Common myeloid progenitor, CD34-positive (primary cell): ENCODE results near the gene DCAF7.

Source experiments
- CTCF ChIA-PET: fragments of 350-600 bp; sonication (Branson Sonifier 250); formaldehyde crosslinking; loops from one replicate; lab custom pipeline; 2021; ENCODE audit warnings: antibody characterized with exemption; lab: Charles Lee
- POLR2A ChIA-PET: fragments of 350-600 bp; sonication (Branson Sonifier 250); formaldehyde crosslinking; loops from one replicate; lab custom pipeline; 2021; ENCODE audit warnings: antibody characterized with exemption; lab: Charles Lee
- DNase-seq, 3 donors: peaks; one replicate each; pipeline versions ENCODE4 v3.0.0 to v3.0.0-alpha.2; 2013
- H3K27ac ChIP-seq, 2 experiments: 1 replicate in 1 of 2; 2 replicates in 1 of 2; pipeline ENCODE4 v1.7.0; 2013; ENCODE audit warnings: inconsistent platforms in 2 of 2, low read length in 2 of 2, mild to moderate bottlenecking in 2 of 2, low read depth in 1 of 2, moderate library complexity in 1 of 2; ENCODE audit not compliant: severe bottlenecking in 2 of 2, insufficient read depth in 1 of 2, poor library complexity in 1 of 2
- H3K27me3 ChIP-seq, 5 experiments: replicated peaks in 2 of 5; 1 replicate in 3 of 5; 2 replicates in 2 of 5; pipeline versions ENCODE4 v1.6.1 to v1.7.0; 2013; ENCODE audit warnings: low read length in 4 of 5, mild to moderate bottlenecking in 2 of 5, moderate library complexity in 2 of 5, inconsistent platforms in 1 of 5; ENCODE audit not compliant: insufficient read depth in 5 of 5, control insufficient read depth in 4 of 5
- H3K36me3 ChIP-seq, 4 experiments: 1 replicate in 2 of 4; 2 replicates in 2 of 4; pipeline versions ENCODE4 v1.6.1 to v1.7.0; 2013; ENCODE audit warnings: low read length in 3 of 4, control low read depth in 1 of 4, mild to moderate bottlenecking in 1 of 4; ENCODE audit not compliant: control insufficient read depth in 4 of 4, insufficient read depth in 4 of 4
- H3K4me1 ChIP-seq, 4 experiments: 1 replicate in 3 of 4; 2 replicates in 1 of 4; pipeline versions ENCODE4 v1.6.1 to v1.7.1; 2013; ENCODE audit warnings: low read length in 3 of 4, mild to moderate bottlenecking in 3 of 4, control low read depth in 1 of 4, inconsistent platforms in 1 of 4, moderate library complexity in 1 of 4; ENCODE audit not compliant: control insufficient read depth in 4 of 4, insufficient read depth in 4 of 4; ENCODE audit errors: control extremely low read depth in 1 of 4
- H3K4me3 ChIP-seq, 7 experiments: 1 replicate in 4 of 7; 2 replicates in 3 of 7; pipeline versions ENCODE4 v1.5.1 to v1.7.0; 2013; ENCODE audit warnings: mild to moderate bottlenecking in 7 of 7, low read length in 6 of 7, moderate library complexity in 6 of 7, inconsistent platforms in 2 of 7, low read depth in 2 of 7, control low read depth in 1 of 7; ENCODE audit not compliant: insufficient read depth in 4 of 7, control insufficient read depth in 1 of 7; ENCODE audit errors: extremely low read depth in 1 of 7
- H3K9me3 ChIP-seq, 5 experiments: 1 replicate in 4 of 5; 2 replicates in 1 of 5; pipeline versions ENCODE4 v1.6.1 to v1.7.1; 2013; ENCODE audit warnings: low read length in 4 of 5, mild to moderate bottlenecking in 2 of 5, inconsistent platforms in 1 of 5, low read depth in 1 of 5, moderate library complexity in 1 of 5; ENCODE audit not compliant: control insufficient read depth in 4 of 5, insufficient read depth in 2 of 5; ENCODE audit errors: control extremely low read depth in 1 of 5
- WGBS: methylation state at CpG from one replicate; pipeline ENCODE4 v1.1.5; 2013; ENCODE audit not compliant: insufficient coverage; 5-methylcytosine and 5-hydroxymethylcytosine counted together

Gene DCAF7

GRCh38 chr17:63622574-63623390 is 72.5 kb downstream of the DCAF7 start:
- H3K27ac ChIP-seq, result peak overlapping the region; percentile 58 to 68
- no peaks in the 10 kb centered on the region for H3K9me3 ChIP-seq
- no peaks in the 10 kb centered on the region for H3K27me3 ChIP-seq
- ChIA-PET CTCF (interaction anchor here (0.8 to 2.6 kb wide), 6 partner anchors 10 to 84 kb away, joined by 3 to 22 read pairs (median 4); partner anchors contain the start of gene TACO1), POLR2A (interaction anchor here (0.5 to 1.5 kb wide), 4 partner anchors 43 to 195 kb away, joined by 3 to 4 read pairs (median 4); no protein-coding TSS in a partner anchor)
- DNase-seq, result peak; percentile 52 to 73 (median 65)
- under 1% methylated on average over 98 of the region's 100 CpGs for WGBS
- peaks cover 14 to 40% (median 26%) of the 10 kb centered on the region in 4 experiments for H3K4me1 ChIP-seq
- H3K4me3 ChIP-seq, result peak overlapping the region; percentile 62 to 90 (median 81)
- no peaks in the 10 kb centered on the region for H3K36me3 ChIP-seq

- DNase-seq, result peak in 1 of 3 donors; percentile 28
- H3K36me3 ChIP-seq, result no peaks in the 10 kb centered on the region
- peak overlapping the region in 1 of 2 experiments; percentile 68 for H3K27ac ChIP-seq
- POLR2A ChIA-PET, result interaction anchor here (0.6 kb wide), 1 partner anchor 178 kb away, joined by 3 read pairs; the partner anchor contains the start of gene CYB561
- peaks cover 14 to 41% (median 26%) of the 10 kb centered on the region in 4 experiments for H3K4me1 ChIP-seq
- WGBS, result 42% methylated on average over 5 of the region's 7 CpGs
- no peaks in the 10 kb centered on the region for H3K9me3 ChIP-seq
- no peaks in the 10 kb centered on the region for H3K27me3 ChIP-seq
- peak overlapping the region in 6 of 7 experiments; percentile 77 to 90 (median 84) for H3K4me3 ChIP-seq
- CTCF ChIA-PET, result interaction anchor here (0.6 to 2.6 kb wide), 6 partner anchors 10 to 189 kb away, joined by 3 to 12 read pairs (median 4); no protein-coding TSS in a partner anchor
These were observed 73.7 kb downstream of the DCAF7 start for GRCh38 chr17:63623786-63624530.

- Histone ChIP-seq H3K27me3 (no peaks in the 10 kb centered on the region), H3K9me3 (no peaks in the 10 kb centered on the region), H3K4me3 (peak overlapping the region in 3 of 7 experiments; percentile 26 to 86 (median 32)), H3K36me3 (no peaks in the 10 kb centered on the region), H3K27ac (no peak overlapping the region), H3K4me1 (peaks cover 14 to 45% (median 27%) of the 10 kb centered on the region in 4 experiments)
- CTCF ChIA-PET, result interaction anchor here (1.0 to 2.6 kb wide), 5 partner anchors 13 to 77 kb away, joined by 3 to 12 read pairs (median 3); no protein-coding TSS in a partner anchor
- POLR2A ChIA-PET, result interaction anchor here (0.6 kb wide), 1 partner anchor 178 kb away, joined by 3 read pairs; the partner anchor contains the start of gene CYB561
- peak in 1 of 3 donors; percentile 30 for DNase-seq
- WGBS, result no CpG with 5 or more reads among the region's 1 CpG
These were observed 74.2 kb downstream of the DCAF7 start for GRCh38 chr17:63624531-63624880.

- ChIA-PET CTCF (interaction anchor here (1.0 to 2.6 kb wide), 7 partner anchors 9 to 39 kb away, joined by 3 to 12 read pairs (median 5); no protein-coding TSS in a partner anchor), POLR2A (no interaction called here)
- Histone ChIP-seq H3K27me3 (no peaks in the 10 kb centered on the region), H3K27ac (no peak overlapping the region), H3K36me3 (no peaks in the 10 kb centered on the region), H3K9me3 (no peaks in the 10 kb centered on the region), H3K4me3 (peak overlapping the region in 1 of 7 experiments; percentile 36), H3K4me1 (peaks cover 14 to 43% (median 24%) of the 10 kb centered on the region in 4 experiments)
- DNase-seq, result no peak
- WGBS, result 29% methylated on average over 1 of the region's 4 CpGs
These were observed 76.4 kb downstream of the DCAF7 start for GRCh38 chr17:63626551-63627180.

- Histone ChIP-seq H3K27me3 (no peaks in the 10 kb centered on the region), H3K4me1 (peaks cover 13 to 39% (median 28%) of the 10 kb centered on the region in 4 experiments), H3K4me3 (no peak overlapping the region), H3K27ac (no peak overlapping the region), H3K36me3 (peaks cover 0 to 11% (median 2%) of the 10 kb centered on the region in 4 experiments), H3K9me3 (no peaks in the 10 kb centered on the region)
- no CpG with 5 or more reads among the region's 1 CpG for WGBS
- POLR2A ChIA-PET, result interaction anchor here (1.1 kb wide), 1 partner anchor 9 kb away, joined by 3 read pairs; no protein-coding TSS in a partner anchor
- no peak for DNase-seq
- CTCF ChIA-PET, result interaction anchor here (1.3 to 2.4 kb wide), 4 partner anchors 8 to 69 kb away, joined by 3 to 10 read pairs (median 6); no protein-coding TSS in a partner anchor
These were observed 79.3 kb downstream of the DCAF7 start for GRCh38 chr17:63629627-63630026.

- DNase-seq, result no peak
- Histone ChIP-seq H3K9me3 (no peaks in the 10 kb centered on the region), H3K27ac (no peak overlapping the region), H3K4me3 (no peak overlapping the region), H3K36me3 (peaks cover 4 to 22% (median 6%) of the 10 kb centered on the region in 4 experiments), H3K27me3 (no peaks in the 10 kb centered on the region), H3K4me1 (peaks cover 19 to 44% (median 29%) of the 10 kb centered on the region in 4 experiments)
- WGBS, result 100% methylated on average over 2 of the region's 3 CpGs
- ChIA-PET POLR2A (interaction anchor here (0.7 kb wide), 1 partner anchor 114 kb away, joined by 3 read pairs; no protein-coding TSS in a partner anchor), CTCF (interaction anchor here (1.3 to 2.4 kb wide), 3 partner anchors 8 to 67 kb away, joined by 3 to 10 read pairs (median 7); no protein-coding TSS in a partner anchor)
These were observed 80.8 kb downstream of the DCAF7 start for GRCh38 chr17:63631062-63631461.
